ENCODE data around the gene MT1B.

GRCh38 chr16:56606071-56606475 lies 45.6 kb upstream of the MT1B start:
- TF ChIP-seq CTCF (IDR thresholded peaks at IDR 0.05; ENCODE audit: low read depth, low read length) (no peak), EZH2phosphoT487 (IDR thresholded peaks at IDR 0.05; ENCODE audit: low read depth) (no peak)

Measured in OCI-LY3 (cell line).